SJCRH30 (cell line): ENCODE measurements around the gene AARS2. TPM values are rescaled to one million over a fixed set of nuclear protein-coding genes. Genes with fewer than 3 reads are reported as not detected.
A peak's percentile ranks its signal among the peaks of the same experiment; 100 is the strongest.

Source experiments
- DNase-seq, 2 experiments: peaks; one replicate each; pipeline ENCODE4 v3.0.0-alpha.2; 2015 to 2020
- H3K27ac ChIP-seq: fragments of 250-450 bp; sonication (Bioruptor Pico); 2 replicates; pipeline ENCODE4 v1.5.1; 2020; ENCODE audit warnings: mild to moderate bottlenecking, moderate library complexity
- H3K27me3 ChIP-seq: fragments of 250-450 bp; sonication (Bioruptor Pico); 2 replicates; pipeline ENCODE4 v1.5.1; 2020; ENCODE audit warnings: mild to moderate bottlenecking, moderate library complexity
- H3K36me3 ChIP-seq: fragments of 250-450 bp; sonication (Bioruptor Pico); 2 replicates; pipeline ENCODE4 v1.5.1; 2020; ENCODE audit warnings: mild to moderate bottlenecking, moderate library complexity
- H3K4me1 ChIP-seq: fragments of 250-450 bp; sonication (Bioruptor Pico); 2 replicates; pipeline ENCODE4 v1.5.1; 2020; ENCODE audit warnings: mild to moderate bottlenecking, moderate library complexity
- H3K4me3 ChIP-seq: fragments of 250-450 bp; sonication (Bioruptor Pico); 2 replicates; pipeline ENCODE4 v1.5.1; 2020; ENCODE audit warnings: mild to moderate bottlenecking, moderate library complexity
- H3K9me3 ChIP-seq: fragments of 250-450 bp; sonication (Bioruptor Pico); replicated peaks from 2 replicates; pipeline ENCODE4 v1.5.1; 2020; ENCODE audit warnings: mild to moderate bottlenecking, moderate library complexity
- total RNA-seq: library from RNA; depleted of rRNA; stranded (reverse); fragments of >200 nt; shearing (Covaris generic); gene quantifications from 2 replicates; pipeline ENCODE4 v1.2.3, GENCODE V29; 2014

AARS2 gene
- total RNA-seq, 1 experiment from 2014 or later = 19.3 TPM

GRCh38 chr6:44269178-44269920 lies 43.8 kb downstream of the AARS2 start:
- Histone ChIP-seq H3K27me3 (peaks cover 19% of the 10 kb centered on the region), H3K4me1 (peaks cover 3% of the 10 kb centered on the region; the same call in 1 of the 2 replicates), H3K9me3 (no peaks in the 10 kb centered on the region), H3K27ac (no peak overlapping the region), H3K4me3 (no peak overlapping the region), H3K36me3 (no peaks in the 10 kb centered on the region)
- DNase-seq = no peak

- Histone ChIP-seq H3K4me1 (peaks cover 11% of the 10 kb centered on the region; the same call in 1 of the 2 replicates), H3K36me3 (no peaks in the 10 kb centered on the region), H3K27ac (no peak overlapping the region), H3K9me3 (no peaks in the 10 kb centered on the region), H3K4me3 (no peak overlapping the region), H3K27me3 (peaks cover 19% of the 10 kb centered on the region)
- DNase-seq = peak; percentile 52 to 84
Observed at GRCh38 chr6:44268095-44268628, 45.0 kb downstream of the AARS2 start.

- H3K4me3 ChIP-seq = no peak overlapping the region
- peaks cover 19% of the 10 kb centered on the region for H3K27me3 ChIP-seq
- no peak overlapping the region for H3K27ac ChIP-seq
- DNase-seq = no peak
- no peaks in the 10 kb centered on the region for H3K9me3 ChIP-seq
- H3K4me1 ChIP-seq = peaks cover 11% of the 10 kb centered on the region; the same call in 1 of the 2 replicates
- H3K36me3 ChIP-seq = no peaks in the 10 kb centered on the region
Observed at GRCh38 chr6:44267252-44267651, 45.9 kb downstream of the AARS2 start.

GRCh38 chr6:44266347-44266746 lies 46.8 kb downstream of the AARS2 start:
- Histone ChIP-seq H3K9me3 (no peaks in the 10 kb centered on the region), H3K4me3 (no peak overlapping the region), H3K4me1 (peaks cover 11% of the 10 kb centered on the region; the same call in 1 of the 2 replicates), H3K36me3 (no peaks in the 10 kb centered on the region), H3K27ac (no peak overlapping the region), H3K27me3 (peaks cover 15% of the 10 kb centered on the region)
- no peak for DNase-seq

GRCh38 chr6:44265722-44266233 lies 47.4 kb downstream of the AARS2 start:
- Histone ChIP-seq H3K4me3 (peak overlapping the region; percentile 73), H3K27me3 (peaks cover 14% of the 10 kb centered on the region), H3K27ac (no peak overlapping the region), H3K4me1 (peaks cover 11% of the 10 kb centered on the region; the same call in 1 of the 2 replicates), H3K36me3 (no peaks in the 10 kb centered on the region), H3K9me3 (no peaks in the 10 kb centered on the region)
- DNase-seq = no peak

- Histone ChIP-seq H3K4me1 (peaks cover 11% of the 10 kb centered on the region; the same call in 1 of the 2 replicates), H3K27ac (no peak within 1 kb of the TSS; the same call in 1 of the 2 replicates), H3K4me3 (peak within 1 kb of the TSS; percentile 73), H3K9me3 (no peaks in the 10 kb centered on the region), H3K27me3 (peaks cover 14% of the 10 kb centered on the region), H3K36me3 (no peaks in the 10 kb centered on the region)
- peak; percentile 88 to 89 for DNase-seq
Observed at GRCh38 chr6:44265007-44265721, 48.0 kb downstream of the AARS2 start, which contains the start of gene NFKBIE. Gene NFKBIE (minus strand): TSS chr6:44265551. CDS start chr6:44265346, 205 bp downstream.

- Histone ChIP-seq H3K9me3 (no peaks in the 10 kb centered on the region), H3K4me1 (peaks cover 11% of the 10 kb centered on the region; the same call in 1 of the 2 replicates), H3K4me3 (peak overlapping the region; percentile 73), H3K27ac (no peak overlapping the region), H3K27me3 (peaks cover 7% of the 10 kb centered on the region; the same call in 1 of the 2 replicates), H3K36me3 (no peaks in the 10 kb centered on the region)
- no peak for DNase-seq
Observed at GRCh38 chr6:44264154-44265006, 48.8 kb downstream of the AARS2 start.

- no peak overlapping the region for H3K4me3 ChIP-seq
- no peaks in the 10 kb centered on the region for H3K36me3 ChIP-seq
- H3K27me3 ChIP-seq = peaks cover 1% of the 10 kb centered on the region; the same call in 1 of the 2 replicates
- no peak overlapping the region for H3K27ac ChIP-seq
- no peaks in the 10 kb centered on the region for H3K9me3 ChIP-seq
- no peak for DNase-seq
- peaks cover 11% of the 10 kb centered on the region; the same call in 1 of the 2 replicates for H3K4me1 ChIP-seq
Observed at GRCh38 chr6:44263354-44264100, 49.6 kb downstream of the AARS2 start.

GRCh38 chr6:44262467-44263353 lies 50.4 kb downstream of the AARS2 start:
- Histone ChIP-seq H3K9me3 (no peaks in the 10 kb centered on the region), H3K4me1 (peaks cover 15% of the 10 kb centered on the region), H3K27me3 (no peaks in the 10 kb centered on the region), H3K4me3 (no peak overlapping the region), H3K36me3 (no peaks in the 10 kb centered on the region), H3K27ac (no peak overlapping the region)
- DNase-seq = no peak

- no peak overlapping the region for H3K27ac ChIP-seq
- H3K36me3 ChIP-seq = no peaks in the 10 kb centered on the region
- no peak for DNase-seq
Observed at GRCh38 chr6:44261581-44261980, 51.6 kb downstream of the AARS2 start.

GRCh38 chr6:44260451-44261297 lies 52.5 kb downstream of the AARS2 start:
- H3K27ac ChIP-seq = no peak overlapping the region
- peaks cover 17% of the 10 kb centered on the region for H3K4me1 ChIP-seq
- no peak overlapping the region for H3K4me3 ChIP-seq
- H3K27me3 ChIP-seq = no peaks in the 10 kb centered on the region
- H3K9me3 ChIP-seq = no peaks in the 10 kb centered on the region
- DNase-seq = no peak
- no peaks in the 10 kb centered on the region for H3K36me3 ChIP-seq

More at GRCh38 chr6:44261581-44261980, 51.6 kb downstream of the AARS2 start:
- H3K4me3 ChIP-seq = no peak overlapping the region
- H3K4me1 ChIP-seq = peaks cover 17% of the 10 kb centered on the region
- H3K9me3 ChIP-seq = no peaks in the 10 kb centered on the region
- H3K27me3 ChIP-seq = no peaks in the 10 kb centered on the region

- H3K36me3 ChIP-seq = peaks cover 7% of the 10 kb centered on the region
- no peak for DNase-seq
- no peaks in the 10 kb centered on the region for H3K27me3 ChIP-seq
- H3K9me3 ChIP-seq = no peaks in the 10 kb centered on the region
- no peak overlapping the region for H3K27ac ChIP-seq
- no peak overlapping the region for H3K4me3 ChIP-seq
- H3K4me1 ChIP-seq = peaks cover 17% of the 10 kb centered on the region
Observed at GRCh38 chr6:44260011-44260410, 53.1 kb downstream of the AARS2 start.
